Measurements from ENCODE around the gene RAD51.

Gene RAD51

DNA sequence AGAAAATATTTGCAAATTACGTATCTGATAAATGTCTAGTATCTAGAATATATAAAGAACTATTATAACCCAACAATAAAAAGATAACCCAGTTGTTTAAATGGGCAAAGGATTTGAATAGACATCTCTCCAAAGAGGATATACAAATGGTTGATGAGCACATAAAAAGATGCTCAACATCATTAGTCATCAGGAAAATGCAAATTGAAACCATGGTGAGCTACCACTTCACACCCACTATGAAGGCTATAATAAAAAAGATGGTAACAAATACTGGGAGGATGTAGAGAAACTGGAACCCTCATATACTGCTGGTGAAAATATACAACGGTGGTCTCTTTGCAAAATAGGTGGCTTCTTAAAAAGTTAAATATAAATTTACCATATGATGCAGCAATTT is 28.0 kb downstream of the RAD51 start:
- no peak for DNase-seq

DNA sequence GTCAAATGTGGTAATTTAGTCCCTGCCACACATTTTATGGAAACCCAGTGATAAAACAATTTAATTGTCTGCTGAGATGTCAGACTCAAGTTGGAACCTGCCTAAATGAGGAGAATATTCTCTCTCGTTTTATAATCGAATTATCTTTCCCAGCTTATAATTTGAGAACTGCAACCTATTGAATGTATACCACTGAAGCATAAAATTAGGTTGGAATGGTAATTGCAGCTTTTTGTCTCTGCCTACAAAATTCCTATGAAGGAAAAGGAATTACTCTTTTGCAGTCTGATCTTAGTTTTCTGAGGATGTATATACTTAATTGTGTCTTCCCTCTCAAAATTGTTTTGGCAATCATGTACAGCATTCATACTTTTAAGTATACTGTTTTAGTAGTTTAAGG is 28.9 kb downstream of the RAD51 start:
- no peak for DNase-seq

DNA sequence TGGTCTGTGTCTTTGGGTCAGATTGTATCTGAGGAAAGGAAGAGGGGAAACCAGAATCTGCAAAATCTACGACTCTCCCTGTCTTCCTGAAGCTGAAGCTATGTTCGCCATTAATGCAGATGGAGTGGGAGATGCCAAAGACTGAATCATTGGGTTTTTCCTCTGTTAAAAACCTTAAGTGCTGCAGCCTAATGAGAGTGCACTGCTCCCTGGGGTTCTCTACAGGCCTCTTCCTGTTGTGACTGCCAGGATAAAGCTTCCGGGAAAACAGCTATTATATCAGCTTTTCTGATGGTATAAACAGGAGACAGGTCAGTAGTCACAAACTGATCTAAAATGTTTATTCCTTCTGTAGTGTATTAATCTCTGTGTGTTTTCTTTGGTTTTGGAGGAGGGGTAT is 36.1 kb downstream of the RAD51 start:
- DNase-seq, result no peak

DNA sequence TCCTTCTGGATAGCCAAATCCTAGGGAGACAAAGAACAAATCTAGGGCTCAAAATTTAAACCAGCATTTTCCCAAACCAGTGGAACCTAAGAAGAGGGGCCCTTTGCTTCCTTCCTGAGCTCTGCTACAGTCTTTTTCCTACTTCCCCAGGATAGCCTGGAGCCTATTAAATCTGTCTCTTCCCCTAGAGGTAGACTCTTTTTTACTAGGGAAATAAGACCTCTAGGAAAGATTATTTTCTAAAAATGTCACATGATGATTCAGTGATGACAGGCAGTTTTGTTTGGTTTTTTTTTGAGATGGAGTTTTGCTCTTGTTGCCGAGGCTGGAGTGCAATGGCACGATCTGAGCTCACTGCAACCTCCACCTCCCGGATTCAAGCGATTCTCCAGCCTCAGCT is 41.6 kb downstream of the RAD51 start:
- DNase-seq, result no peak

DNA sequence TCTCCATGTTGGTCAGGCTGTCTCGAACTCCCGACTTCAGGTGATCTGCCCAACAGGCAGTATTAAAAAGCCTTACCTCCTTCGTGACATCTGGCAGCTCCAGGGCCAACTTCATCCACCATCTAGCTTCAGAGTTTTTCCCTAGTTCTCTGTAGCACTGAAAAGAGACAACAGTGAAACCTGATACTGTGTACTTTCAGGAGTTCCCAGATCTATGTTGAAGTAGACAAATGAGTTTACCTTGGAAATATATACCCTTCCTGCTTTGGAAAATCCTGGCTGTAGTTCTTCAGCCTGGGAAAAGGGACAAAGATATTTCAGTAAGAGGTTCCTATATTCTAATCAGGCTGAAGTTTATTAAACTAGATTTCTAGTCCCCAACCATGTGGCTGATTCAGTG is 42.1 kb downstream of the RAD51 start:
- DNase-seq, result no peak

DNA sequence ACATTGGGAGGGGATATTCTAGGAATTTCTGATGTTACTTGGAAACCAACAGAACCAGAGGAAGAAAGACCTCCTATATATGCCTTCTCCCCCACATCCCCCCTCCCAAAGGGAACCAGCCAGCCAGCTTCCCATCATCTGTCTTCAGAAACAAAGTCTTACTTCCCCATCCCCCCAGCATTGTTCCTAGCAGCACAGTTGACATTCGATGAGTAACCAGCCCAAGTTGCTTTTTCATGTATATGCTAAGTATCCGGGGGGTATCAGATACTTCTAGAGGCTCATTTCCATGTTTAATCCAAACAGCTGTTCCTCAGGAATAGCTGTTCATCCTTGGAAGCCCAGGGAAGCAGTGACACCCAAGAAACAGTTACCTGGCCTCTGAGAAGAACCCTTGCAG is 44.1 kb downstream of the RAD51 start:
- no peak for DNase-seq

DNA sequence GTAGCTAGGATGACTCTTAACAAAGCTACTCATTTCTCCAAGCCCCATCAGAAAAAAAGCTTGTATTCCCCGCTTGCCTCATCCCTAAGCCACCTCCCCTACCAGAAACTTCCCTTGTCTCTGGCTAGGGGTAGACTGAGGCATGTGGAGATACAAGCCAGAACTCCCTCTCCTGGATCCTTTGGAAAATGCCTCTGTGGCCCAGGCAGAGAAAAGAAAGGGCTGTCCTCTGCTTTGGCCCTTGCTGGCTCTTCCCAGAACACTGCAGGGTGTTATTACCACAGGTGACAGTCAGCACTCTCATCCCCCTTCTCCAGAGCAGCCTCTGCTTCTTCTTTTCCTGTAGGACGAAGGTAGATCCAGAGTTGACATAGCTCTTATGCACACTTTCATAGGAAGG is 44.9 kb downstream of the RAD51 start:
- DNase-seq, result no peak

- no peak for DNase-seq
These were observed 48.5 kb downstream of the RAD51 start for GRCh38 chr15:40743485-40743901.

GRCh38 chr15:40743921-40744814 is 49.2 kb downstream of the RAD51 start:
- DNase-seq, result peak; percentile 59 to 62

DNA sequence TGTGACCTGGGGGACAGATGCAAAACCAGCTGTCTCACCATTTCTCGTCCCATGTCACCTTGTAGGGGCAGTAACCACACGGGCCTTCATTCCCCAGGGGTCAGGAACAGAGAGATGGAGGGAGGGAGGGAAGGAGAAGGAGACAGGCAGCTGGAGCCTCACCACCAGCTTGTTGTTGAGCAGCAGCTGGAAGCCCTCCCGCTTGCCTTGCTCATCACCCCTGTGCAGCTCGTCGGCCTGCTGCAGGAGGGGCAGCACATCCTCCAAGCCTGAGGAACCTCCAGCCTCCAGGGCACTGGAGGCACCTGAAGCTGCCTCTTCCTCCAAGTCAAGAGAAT is 49.8 kb downstream of the RAD51 start:
- DNase-seq, result no peak

- no peak for DNase-seq
These were observed 52.0 kb downstream of the RAD51 start for GRCh38 chr15:40746916-40747418.

DNA sequence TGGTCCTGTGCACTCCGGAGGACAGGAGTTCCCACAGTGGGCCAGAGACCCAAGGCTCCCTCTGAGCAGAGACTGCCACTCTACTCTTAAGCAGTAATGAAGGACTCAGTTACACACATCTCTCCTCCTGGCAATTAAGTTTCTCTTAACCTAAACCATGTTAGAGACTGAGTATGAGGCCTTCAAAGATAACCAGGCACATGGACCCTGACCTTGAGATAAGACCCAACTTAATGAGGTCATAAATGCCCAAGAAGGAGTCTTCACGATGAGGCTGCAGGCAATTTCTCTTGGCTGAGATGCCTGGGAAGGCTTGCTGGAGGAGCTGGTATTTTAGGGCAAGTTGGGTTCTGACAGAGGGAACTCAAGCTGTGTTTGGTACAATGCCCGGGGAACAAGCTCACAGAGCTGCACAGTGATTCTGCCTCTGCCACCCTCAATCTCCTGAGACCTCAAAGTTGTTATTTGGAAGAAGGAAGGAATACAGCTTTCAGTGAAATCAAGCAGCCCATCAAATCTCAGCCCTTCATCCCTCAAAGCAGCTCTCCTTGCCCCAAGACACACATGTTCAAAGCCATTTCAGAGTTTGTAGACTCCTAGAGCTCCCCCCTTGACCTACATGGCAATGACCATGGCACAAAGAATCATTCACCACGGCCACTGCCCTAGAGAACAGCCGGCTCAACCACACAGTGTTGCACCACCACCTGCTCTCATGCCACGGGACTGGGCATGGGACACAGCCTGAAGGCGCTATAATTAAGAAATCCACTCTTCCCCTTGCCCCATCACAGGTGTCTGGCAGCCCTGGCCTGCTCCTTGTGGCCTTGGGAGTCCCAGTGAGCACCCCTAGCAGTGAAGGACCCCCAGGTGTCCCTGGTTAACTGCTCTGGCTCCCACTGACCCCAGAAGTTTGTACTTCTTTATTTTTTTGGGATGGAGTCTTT is 53.0 kb downstream of the RAD51 start:
- DNase-seq, result no peak

DNA sequence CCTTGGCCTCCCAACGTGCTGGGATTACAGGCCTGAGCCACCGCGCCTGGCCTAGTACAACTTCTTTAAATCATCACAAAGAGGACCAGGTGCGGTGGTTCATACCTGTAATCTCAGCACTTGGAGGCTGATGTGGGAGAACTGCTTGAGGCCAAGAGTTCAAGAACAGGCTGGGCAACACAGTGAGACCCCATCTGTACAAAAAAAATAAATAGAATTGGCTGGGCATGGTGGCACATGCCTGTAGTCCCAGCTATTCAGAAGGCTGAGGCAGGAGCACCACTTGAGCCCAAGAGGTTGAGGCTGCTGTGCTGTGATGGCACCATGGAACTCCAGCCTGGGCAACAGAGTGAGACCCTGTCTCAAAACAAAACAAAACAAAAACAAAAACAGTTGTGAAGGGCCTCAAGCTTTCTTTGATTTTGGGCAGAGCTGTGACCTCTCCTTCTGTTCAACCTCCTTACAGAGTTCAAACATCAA is 54.2 kb downstream of the RAD51 start:
- no peak for DNase-seq

DNA sequence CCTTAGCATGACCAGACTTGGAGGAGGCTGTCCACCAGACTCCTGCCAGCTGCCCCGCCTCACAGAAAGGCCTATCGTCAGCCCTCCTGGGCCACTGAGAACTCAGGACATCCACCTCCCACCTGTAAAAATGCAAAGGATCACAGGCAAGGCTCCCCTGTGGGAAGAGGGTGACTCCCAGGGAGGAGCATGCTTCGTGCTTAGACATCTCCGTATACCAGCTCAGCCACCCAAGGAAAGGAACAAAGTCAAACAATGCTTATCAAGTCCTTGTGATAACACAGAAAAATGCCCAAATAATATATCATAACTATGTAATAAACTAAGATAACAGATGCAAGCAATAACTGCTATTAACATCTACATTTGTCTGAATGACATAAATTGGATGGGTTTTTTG is 55.9 kb downstream of the RAD51 start:
- no peak for DNase-seq

DNA sequence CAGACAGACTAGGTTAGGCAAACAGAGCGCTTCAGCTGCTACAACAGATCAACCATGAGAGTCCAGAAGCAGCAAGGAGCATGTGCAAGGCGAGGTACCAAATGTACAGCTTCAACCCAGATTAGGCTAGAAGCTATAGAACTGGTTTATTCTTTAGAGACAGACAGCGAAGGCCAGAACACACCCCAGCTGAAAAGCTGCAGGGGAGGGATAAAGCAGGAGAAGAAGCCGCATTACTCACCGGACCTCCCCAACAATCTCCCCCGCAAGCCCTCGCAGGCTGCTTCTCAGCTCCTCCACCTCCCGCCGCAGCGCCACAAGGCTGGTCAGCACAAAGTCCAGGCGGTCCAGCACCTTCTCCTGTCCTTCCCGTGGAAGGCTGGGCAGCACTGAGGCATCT is 56.8 kb downstream of the RAD51 start:
- DNase-seq, result no peak

DNA sequence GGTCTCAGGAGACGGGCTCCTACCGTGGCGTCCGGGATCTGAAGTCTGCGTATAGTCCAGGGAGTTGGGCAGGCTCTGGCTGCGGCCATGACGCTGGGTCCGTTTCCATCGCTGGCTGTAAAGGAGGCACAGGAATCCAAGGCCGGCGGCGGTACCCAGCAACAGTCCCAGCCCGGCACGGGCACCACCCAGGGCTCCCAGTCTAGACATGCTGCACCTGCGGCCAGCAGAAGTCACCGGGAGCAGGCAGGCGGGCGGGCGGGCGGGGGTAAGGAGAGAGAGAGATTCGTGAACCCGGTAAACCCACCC is 59.6 kb downstream of the RAD51 start:
- DNase-seq, result peak in 1 of 2 donors; percentile 17

DNA sequence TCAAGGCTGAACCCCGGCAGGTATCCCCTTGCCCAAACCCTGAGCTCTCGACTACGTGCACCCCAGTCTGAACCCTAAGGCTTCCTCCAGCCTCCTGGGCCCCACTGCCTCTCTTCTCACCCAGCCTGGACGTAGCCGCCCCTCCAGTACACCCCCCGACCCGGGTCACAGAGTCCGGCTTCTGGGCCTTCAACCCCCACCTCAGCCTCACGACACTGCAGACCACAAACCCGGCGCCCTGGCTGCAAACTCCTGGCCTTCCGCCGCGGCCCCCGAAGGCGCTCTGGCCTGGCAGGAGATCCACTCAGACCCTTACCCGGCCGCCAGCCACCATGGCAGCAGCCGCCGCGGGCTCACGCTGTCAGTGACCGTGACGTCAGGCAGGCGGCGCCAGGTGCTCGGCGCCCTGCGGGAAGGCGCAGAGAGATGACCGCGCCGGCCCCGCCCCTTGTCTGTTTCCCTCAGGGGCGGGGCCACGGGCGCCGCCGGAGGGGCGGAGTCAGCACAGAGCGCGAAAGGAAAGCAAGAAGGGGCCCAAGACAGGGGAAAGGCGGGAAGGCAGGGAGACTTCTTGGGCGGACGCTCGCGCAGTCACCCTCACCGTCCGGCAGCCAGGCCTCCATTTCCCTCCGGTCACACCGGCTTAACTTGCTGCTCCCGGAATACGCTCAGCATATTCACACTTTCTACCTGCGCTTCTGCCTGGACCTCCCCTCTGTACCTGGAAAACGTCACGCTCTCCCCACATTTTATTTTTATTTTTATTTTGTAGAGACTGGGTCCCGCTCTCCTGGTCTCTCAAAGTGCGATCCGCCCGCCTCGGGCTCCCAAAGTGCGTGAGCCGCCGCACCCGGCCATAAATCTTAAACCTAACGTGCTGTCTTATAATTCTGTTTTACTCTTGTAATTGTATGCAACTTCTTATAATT is 60.2 kb downstream of the RAD51 start, which contains the start of gene RMDN3:
Gene RMDN3 (minus strand): TSS at position 372 of the 929 bp plus-strand sequence. CDS start 471 bp downstream, outside the sequence.
- DNase-seq, result peak; percentile 93

DNA sequence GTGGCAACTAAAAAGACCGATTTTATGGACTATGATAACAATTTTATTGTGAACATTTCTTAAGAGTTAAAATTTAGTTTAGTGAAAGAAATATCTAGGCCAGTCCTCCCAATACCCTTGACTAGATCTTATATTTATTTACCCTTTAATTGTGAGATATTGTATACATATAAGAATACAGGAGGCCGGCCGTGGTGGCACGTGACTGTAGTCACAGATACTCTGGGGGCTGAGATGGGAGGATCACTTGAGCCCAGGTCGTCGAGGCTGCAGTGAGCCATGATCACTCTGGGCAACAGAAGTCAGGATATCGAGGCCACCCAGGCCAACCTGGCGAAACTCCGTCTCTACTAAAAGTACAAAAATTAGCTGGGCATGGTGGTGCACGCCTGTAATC is 60.8 kb downstream of the RAD51 start:
- DNase-seq, result no peak

DNA sequence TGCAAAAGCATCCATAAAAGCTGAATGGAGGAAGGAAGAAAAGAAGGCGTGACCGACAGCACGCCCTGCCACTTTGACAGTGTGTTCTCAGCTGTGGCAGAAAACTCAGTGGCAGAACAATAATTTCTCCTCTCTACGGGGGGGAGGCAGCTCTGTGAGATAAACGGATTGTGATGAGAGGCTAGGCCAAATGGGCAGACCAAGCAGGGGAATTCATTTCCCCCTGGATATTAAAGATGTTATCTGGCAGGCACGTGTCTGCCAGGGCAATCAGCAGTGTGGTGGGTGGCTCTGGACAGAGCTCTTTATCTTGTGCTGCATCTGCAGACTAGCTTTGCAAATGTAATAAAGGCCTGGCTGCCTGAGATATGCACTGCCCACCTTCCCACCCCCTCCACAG is 62.0 kb downstream of the RAD51 start:
- no peak for DNase-seq

GRCh38 chr15:40759961-40760360 is 65.0 kb downstream of the RAD51 start:
- no peak for DNase-seq

DNA sequence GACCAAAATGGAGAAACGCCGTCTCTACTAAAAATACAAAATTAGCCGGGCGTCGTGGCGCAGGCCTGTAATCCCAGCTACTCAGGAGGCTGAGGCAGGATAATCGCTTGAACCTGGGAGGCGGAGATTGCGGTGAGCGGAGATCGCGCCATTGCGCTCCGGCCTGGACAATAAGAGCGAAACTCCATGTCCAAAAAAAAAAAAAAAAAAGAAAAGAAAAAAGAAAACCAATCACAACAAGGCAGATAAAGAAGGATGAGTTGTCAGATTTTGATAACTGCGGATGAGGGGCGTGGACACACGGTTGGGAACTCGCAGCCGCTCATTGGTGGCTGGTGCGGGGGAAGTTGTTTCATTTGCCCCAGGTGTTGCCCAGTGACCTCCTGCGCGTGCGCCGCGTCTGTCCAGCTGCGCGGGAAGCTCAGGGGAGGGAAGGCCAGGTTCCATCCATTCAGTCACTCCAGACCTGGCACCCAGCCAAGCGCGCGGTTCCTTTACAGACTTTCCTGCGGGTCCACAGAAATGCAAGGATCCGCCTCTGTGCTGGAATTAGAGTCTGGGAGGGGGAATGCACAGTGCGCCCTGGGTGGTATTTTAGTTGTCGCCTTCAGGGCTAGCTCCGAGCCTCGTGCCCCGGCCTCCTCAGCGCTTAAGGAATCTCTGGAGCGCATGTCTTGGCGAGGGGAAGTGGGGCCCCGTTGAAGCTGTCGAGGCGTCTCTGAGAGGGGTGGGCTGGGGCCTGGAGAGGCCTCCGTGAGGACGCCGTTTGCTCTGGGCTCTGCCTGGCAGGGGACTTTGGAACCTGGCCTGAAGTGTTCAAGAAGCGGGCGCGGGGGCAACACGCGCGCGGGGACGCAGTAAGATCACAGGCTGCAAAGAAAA is 68.2 kb downstream of the RAD51 start:
- peak; percentile 21 to 29 for DNase-seq
